GM12878 (cell line): ENCODE results near the gene CHCHD6. TPM values are rescaled to one million over a fixed set of nuclear protein-coding genes. Genes with fewer than 3 reads are reported as not detected.

Experiments used
- ATAC-seq: fragments of 200-7000 bp; cut with Tn5 transposase; 3 replicates; pipeline ENCODE4 v1.9.1; 2020; ENCODE audit warnings: mild to moderate bottlenecking, moderate library complexity
- BruUV-seq: library from RNA; stranded (reverse); fragments of 400-500 nt; replicated peaks from 2 replicates; lab custom pipeline; 2021; lab: Mats Ljungman, UMichigan
- CTCF ChIA-PET: fragments of 300-600 bp; sonication (Branson Sonifier 250); formaldehyde crosslinking; extraction: SDS; loops from one replicate; lab custom pipeline; 2021; ENCODE audit warnings: inconsistent platforms; lab: Yijun Ruan, JAX
- POLR2A ChIA-PET: fragments of 350-600 bp; formaldehyde crosslinking; extraction: SDS; loops from one replicate; lab custom pipeline; 2021; ENCODE audit warnings: inconsistent platforms; lab: Charles Lee
- RAD21 ChIA-PET: fragments of 300-600 bp; sonication (Branson Sonifier 250); formaldehyde crosslinking; loops from one replicate; lab custom pipeline; 2023; ENCODE audit warnings: antibody characterized with exemption; ENCODE audit not compliant: unreplicated experiment; lab: Charles Lee
- SMC1A ChIA-PET: fragments of 300-600 bp; sonication (Branson Sonifier 250); formaldehyde crosslinking; loops from one replicate; lab custom pipeline; 2023; ENCODE audit not compliant: unreplicated experiment, uncharacterized antibody; lab: Charles Lee
- DNase-seq: peaks from one replicate; pipeline ENCODE4 v3.0.0-alpha.2; 2011; ENCODE audit warnings: low read depth, low spot score
- FAIRE-seq: peaks from 3 replicates; lab custom pipeline; 2011; peaks lifted over from hg19 to GRCh38; lab: Jason Lieb, UNC
- H2AFZ ChIP-seq: 2 replicates; pipeline ENCODE4 v1.6.0; 2011; ENCODE audit warnings: low read depth, low read length, control low read depth; ENCODE audit not compliant: control insufficient read depth
- H3K27ac ChIP-seq: 2 replicates; pipeline ENCODE4 v1.5.1; 2011; ENCODE audit warnings: control low read depth; ENCODE audit not compliant: control insufficient read depth, insufficient read depth
- H3K27me3 ChIP-seq, 2 experiments: replicated peaks in 1 of 2; 2 replicates each; pipeline versions ENCODE4 v1.6.0 to v1.6.1; 2011; ENCODE audit warnings: low read length in 1 of 2; ENCODE audit not compliant: control insufficient read depth in 2 of 2, insufficient read depth in 2 of 2
- H3K36me3 ChIP-seq, 2 experiments: 2 replicates each; pipeline ENCODE4 v1.5.1; 2011; ENCODE audit warnings: low read length in 1 of 2; ENCODE audit not compliant: control insufficient read depth in 2 of 2, insufficient read depth in 2 of 2
- H3K4me1 ChIP-seq: 2 replicates; pipeline ENCODE4 v1.6.1; 2011; ENCODE audit warnings: mild to moderate bottlenecking, low read length, moderate library complexity, mixed read lengths; ENCODE audit not compliant: control insufficient read depth, insufficient read depth
- H3K4me2 ChIP-seq: 2 replicates; pipeline ENCODE4 v1.6.0; 2011; ENCODE audit warnings: control low read depth; ENCODE audit not compliant: control insufficient read depth, insufficient read depth
- H3K4me3 ChIP-seq: fragments of 200-600 bp; sonication (generic); 2 replicates; pipeline ENCODE4 v1.5.1; 2016
- H3K79me2 ChIP-seq: 2 replicates; pipeline ENCODE4 v1.6.0; 2011; ENCODE audit warnings: low read length; ENCODE audit not compliant: control insufficient read depth, insufficient read depth
- H3K9ac ChIP-seq: 2 replicates; pipeline ENCODE4 v1.8.0; 2011; ENCODE audit warnings: low read length, control low read depth, mixed read lengths; ENCODE audit not compliant: control insufficient read depth, insufficient read depth
- H3K9me3 ChIP-seq: replicated peaks from 3 replicates; pipeline ENCODE4 v1.5.1; 2011; ENCODE audit warnings: mild to moderate bottlenecking, low read length; ENCODE audit not compliant: control insufficient read depth, insufficient read depth
- H4K20me1 ChIP-seq: 2 replicates; pipeline ENCODE4 v1.6.0; 2011; ENCODE audit not compliant: control insufficient read depth, insufficient read depth
- EGR1 ChIP-seq, 2 experiments: IDR thresholded peaks; 1 replicate in 1 of 2; 2 replicates in 1 of 2; pipeline ENCODE4 v1.6.1; 2011 to 2012; ENCODE audit warnings: low read depth in 2 of 2, low read length in 2 of 2, borderline replicate concordance in 1 of 2, mild to moderate bottlenecking in 1 of 2, moderate library complexity in 1 of 2
- KDM1A ChIP-seq: fragments of 200-600 bp; sonication (generic); IDR thresholded peaks from 2 replicates; pipeline ENCODE4 v1.6.1; 2016; ENCODE audit warnings: borderline replicate concordance
- MTA3 ChIP-seq: IDR thresholded peaks from 2 replicates; pipeline ENCODE4 v1.6.1; 2012; ENCODE audit warnings: low read length, inconsistent platforms, borderline replicate concordance
- REST ChIP-seq: IDR thresholded peaks from 2 replicates; pipeline ENCODE4 v1.6.1; 2012; ENCODE audit warnings: mild to moderate bottlenecking, low read depth, low read length
- SIX5 ChIP-seq: IDR thresholded peaks from 2 replicates; pipeline ENCODE4 v1.6.1; 2011; ENCODE audit warnings: mild to moderate bottlenecking, low read depth, low read length, moderate library complexity; ENCODE audit not compliant: severe bottlenecking
- WGBS: methylation state at CpG from one replicate; pipeline ENCODE4 v1.1.6; 2016; ENCODE audit warnings: low lambda C conversion rate; ENCODE audit not compliant: insufficient replicate concordance, insufficient coverage; ENCODE audit errors: missing lambda C conversion rate; 5-methylcytosine and 5-hydroxymethylcytosine counted together
- in situ Hi-C: fragments of 300-500 bp; cut with MboI; formaldehyde crosslinking; loops from 9 replicates; pipeline ENCODE4 v1.14.3; 2018; ENCODE audit warnings: mixed read lengths
- intact Hi-C: fragments of 100-400 bp; cut with micrococcal nuclease; formaldehyde crosslinking; loops from one replicate; pipeline ENCODE4 v1.14.2; 2022; ENCODE audit not compliant: unreplicated experiment
- polyA plus RNA-seq, 11 experiments: library from polyadenylated mRNA; depleted of rRNA in 4 of 11; unstranded in 6 of 11; stranded (reverse) in 5 of 11; fragments of >200 nt; fragmentation: Nextera tagmentation in 4 of 11; fragmentation: Illumina TruSeq in 1 of 11; extraction: Ambion mirVana in 4 of 11; extraction: Trizol in 1 of 11; gene quantifications; 1 replicate in 1 of 11; 2 replicates in 10 of 11; pipeline versions ENCODE4 v1.2.1 to v1.2.3, GENCODE V29; 2011 to 2016; ENCODE audit warnings: inconsistent platforms in 2 of 11, missing spikeins in 2 of 11, low read depth in 1 of 11
- total RNA-seq, 4 experiments: library from RNA; depleted of rRNA in 3 of 4; stranded (reverse); fragments of >200 nt in 3 of 4; fragmentation: Illumina TruSeq in 1 of 4; extraction: Trizol in 1 of 4; gene quantifications; 2 replicates each; pipeline versions ENCODE4 v1.2.1 to v1.2.3, GENCODE V29; 2013 to 2021

CHCHD6 gene
- total and polyA plus RNA-seq, 10 of the 15 experiments (the other 5 are each of a cell fraction or from before 2014, with no cell fraction given): 2.7 to 16.7 (median 12.3) TPM

- no peak for TF ChIP-seq KDM1A
- no peak for TF ChIP-seq EGR1 (IDR thresholded peaks at IDR 0.05; ENCODE audit: borderline replicate concordance in 1 of 2, low read depth in 2 of 2, low read length in 2 of 2)
- TF ChIP-seq REST: no peak
- TF ChIP-seq MTA3: no peak
- no peak for TF ChIP-seq SIX5
- BruUV-seq: no TSS peak
- ChIA-PET RAD21 (no interaction called here), POLR2A (no interaction called here), CTCF (interaction anchor here (3.0 kb wide), 1 partner anchor 235 kb away, joined by 10 read pairs; no protein-coding TSS in a partner anchor), SMC1A (no interaction called here)
- no peak for DNase-seq
- no peak overlapping the region for H3K27ac ChIP-seq
- no peaks in the 10 kb centered on the region; the same call in none of the 2 replicates for H3K79me2 ChIP-seq
- no peaks in the 10 kb centered on the region for H4K20me1 ChIP-seq
- no peak overlapping the region for H3K4me2 ChIP-seq
- no peaks in the 10 kb centered on the region for H3K27me3 ChIP-seq
- peaks cover 0 to 11% of the 10 kb centered on the region in 2 experiments; a peak in 2 of 4 replicates for H3K36me3 ChIP-seq
- in situ Hi-C loops (no loop called here), intact Hi-C loops (loop anchor here (10.0 kb wide), 2 partner anchors 468 to 558 kb away; no protein-coding TSS in a partner anchor)
- H2AFZ ChIP-seq: no peak overlapping the region
- ATAC-seq: no peak
- FAIRE-seq: no peak
- no peaks in the 10 kb centered on the region for H3K9me3 ChIP-seq
- no peak overlapping the region for H3K9ac ChIP-seq
- WGBS: 50% methylated on average over 4 of the region's 4 CpGs
- H3K4me3 ChIP-seq: no peak overlapping the region
- peaks cover 1% of the 10 kb centered on the region for H3K4me1 ChIP-seq
Observed at GRCh38 chr3:126987129-126987528, 283.1 kb downstream of the CHCHD6 start.
